ENCODE measurements around the gene TRMU.

DNA sequence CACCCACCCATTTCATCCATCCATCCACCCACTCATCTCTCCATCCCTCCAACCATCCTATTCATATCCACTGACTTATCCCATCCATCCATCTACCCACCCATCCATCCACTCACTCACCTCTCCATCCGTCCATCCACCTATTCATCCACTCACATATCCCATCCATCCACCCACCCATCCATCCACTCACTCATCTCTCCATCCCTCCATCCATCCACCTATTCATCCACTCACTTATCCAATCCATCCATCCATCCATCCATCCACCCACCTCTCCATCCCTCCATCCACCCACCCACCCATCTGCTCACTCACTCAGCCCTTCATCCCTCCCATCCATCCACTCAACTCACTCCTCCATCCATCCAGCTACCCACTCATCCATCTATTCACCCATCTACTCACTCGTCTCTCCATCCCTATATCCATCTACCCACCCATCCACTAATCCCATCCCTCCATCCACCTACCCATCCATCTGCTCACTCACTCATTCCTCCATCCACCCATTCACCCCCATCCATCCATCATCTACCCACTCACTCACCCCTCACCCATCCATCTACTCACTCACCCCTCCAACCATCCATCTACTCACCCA lies 36.2 kb downstream of the TRMU start:
- TF ChIP-seq POLR2AphosphoS5 (IDR thresholded peaks at IDR 0.05): no peak
- TF ChIP-seq, protein P1, sequence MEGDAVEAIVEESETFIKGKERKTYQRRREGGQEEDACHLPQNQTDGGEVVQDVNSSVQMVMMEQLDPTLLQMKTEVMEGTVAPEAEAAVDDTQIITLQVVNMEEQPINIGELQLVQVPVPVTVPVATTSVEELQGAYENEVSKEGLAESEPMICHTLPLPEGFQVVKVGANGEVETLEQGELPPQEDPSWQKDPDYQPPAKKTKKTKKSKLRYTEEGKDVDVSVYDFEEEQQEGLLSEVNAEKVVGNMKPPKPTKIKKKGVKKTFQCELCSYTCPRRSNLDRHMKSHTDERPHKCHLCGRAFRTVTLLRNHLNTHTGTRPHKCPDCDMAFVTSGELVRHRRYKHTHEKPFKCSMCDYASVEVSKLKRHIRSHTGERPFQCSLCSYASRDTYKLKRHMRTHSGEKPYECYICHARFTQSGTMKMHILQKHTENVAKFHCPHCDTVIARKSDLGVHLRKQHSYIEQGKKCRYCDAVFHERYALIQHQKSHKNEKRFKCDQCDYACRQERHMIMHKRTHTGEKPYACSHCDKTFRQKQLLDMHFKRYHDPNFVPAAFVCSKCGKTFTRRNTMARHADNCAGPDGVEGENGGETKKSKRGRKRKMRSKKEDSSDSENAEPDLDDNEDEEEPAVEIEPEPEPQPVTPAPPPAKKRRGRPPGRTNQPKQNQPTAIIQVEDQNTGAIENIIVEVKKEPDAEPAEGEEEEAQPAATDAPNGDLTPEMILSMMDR (IDR thresholded peaks at IDR 0.05 in 8 of 11, conservative IDR thresholded peaks at IDR 0.05 in 3 of 11): no peak
